ENCODE data around the gene ESF1. TPM values are rescaled to one million over a fixed set of nuclear protein-coding genes. Genes with fewer than 3 reads are reported as not detected.

ESF1 gene
- total RNA-seq, 2 experiments from 2014 or later = 10.1 to 13.5 TPM

- 0 out of 2 replicates have a peak, but pooled peaks cover 3% of the 10 kb centered on the region for H3K9me2 ChIP-seq (ENCODE audit: insufficient read depth, low read length)
- intact Hi-C loops (cut with micrococcal nuclease; ENCODE audit: unreplicated experiment) = no loop called here
- no peaks in the 10 kb centered on the region for H3K9me3 ChIP-seq (ENCODE audit: low read length)
- no peaks in the 10 kb centered on the region for H3K4me1 ChIP-seq (ENCODE audit: insufficient read depth, low read length, poor library complexity, severe bottlenecking)
- H3K36me3 ChIP-seq (ENCODE audit: insufficient read depth, low read length) = no peaks in the 10 kb centered on the region
- H4K20me1 ChIP-seq (ENCODE audit: insufficient read depth, low read length) = no peaks in the 10 kb centered on the region
- no peaks in the 10 kb centered on the region for H3K79me2 ChIP-seq (ENCODE audit: insufficient read depth, low read depth, low read length)
- no peak for DNase-seq (ENCODE audit: low spot score)
- BruUV-seq (replicated peaks) = no TSS peak
- no peak overlapping the region for H3K4me2 ChIP-seq (ENCODE audit: low read length)
- POLR2A ChIA-PET = interaction anchor here (0.8 kb wide), 1 partner anchor 17 kb away, joined by 3 read pairs; no protein-coding TSS in a partner anchor
- no peak for TF ChIP-seq CTCF (conservative IDR thresholded peaks at IDR 0.05; ENCODE audit: low read length)
- TF ChIP-seq EZH2phosphoT487 (IDR thresholded peaks at IDR 0.05; ENCODE audit: borderline replicate concordance, low read depth, low read length) = no peak
- no peak overlapping the region for H3K4me3 ChIP-seq (ENCODE audit: low read depth, low read length, poor library complexity, severe bottlenecking)
- CTCF ChIA-PET (ENCODE audit: unreplicated experiment) = no interaction called here
- no peak overlapping the region for H2AFZ ChIP-seq (ENCODE audit: low read length)
- H3K27ac ChIP-seq (ENCODE audit: low read depth, low read length, poor library complexity, severe bottlenecking) = no peak overlapping the region
Observed at GRCh38 chr20:13677241-13677640, 107.5 kb downstream of the ESF1 start.

- intact Hi-C loops (cut with micrococcal nuclease; ENCODE audit: unreplicated experiment) = no loop called here
- no peak overlapping the region for H2AFZ ChIP-seq (ENCODE audit: low read length)
- no peaks in the 10 kb centered on the region for H3K9me3 ChIP-seq (ENCODE audit: low read length)
- H3K9me2 ChIP-seq (ENCODE audit: insufficient read depth, low read length) = 0 out of 2 replicates have a peak, but pooled peaks cover 3% of the 10 kb centered on the region
- H3K4me3 ChIP-seq (ENCODE audit: low read depth, low read length, poor library complexity, severe bottlenecking) = no peak overlapping the region
- no TSS peak for BruUV-seq (replicated peaks)
- H3K79me2 ChIP-seq (ENCODE audit: insufficient read depth, low read depth, low read length) = no peaks in the 10 kb centered on the region
- no peak overlapping the region for H3K4me2 ChIP-seq (ENCODE audit: low read length)
- H3K4me1 ChIP-seq (ENCODE audit: insufficient read depth, low read length, poor library complexity, severe bottlenecking) = no peaks in the 10 kb centered on the region
- H3K27ac ChIP-seq (ENCODE audit: low read depth, low read length, poor library complexity, severe bottlenecking) = no peak overlapping the region
- CTCF ChIA-PET (ENCODE audit: unreplicated experiment) = no interaction called here
- H3K36me3 ChIP-seq (ENCODE audit: insufficient read depth, low read length) = no peaks in the 10 kb centered on the region
- TF ChIP-seq CTCF (conservative IDR thresholded peaks at IDR 0.05; ENCODE audit: low read length) (no peak), EZH2phosphoT487 (IDR thresholded peaks at IDR 0.05; ENCODE audit: borderline replicate concordance, low read depth, low read length) (no peak)
- no peaks in the 10 kb centered on the region for H4K20me1 ChIP-seq (ENCODE audit: insufficient read depth, low read length)
- no peak for DNase-seq (ENCODE audit: low spot score)
- POLR2A ChIA-PET = no interaction called here
Observed at GRCh38 chr20:13676682-13677081, 108.0 kb downstream of the ESF1 start.

- Histone ChIP-seq H3K4me1 (ENCODE audit: insufficient read depth, low read length, poor library complexity, severe bottlenecking) (no peaks in the 10 kb centered on the region), H3K36me3 (ENCODE audit: insufficient read depth, low read length) (no peaks in the 10 kb centered on the region), H3K9me3 (ENCODE audit: low read length) (no peaks in the 10 kb centered on the region), H2AFZ (ENCODE audit: low read length) (no peak overlapping the region), H3K9me2 (ENCODE audit: insufficient read depth, low read length) (no peaks in the 10 kb centered on the region), H3K27ac (ENCODE audit: low read depth, low read length, poor library complexity, severe bottlenecking) (no peak overlapping the region), H3K4me3 (ENCODE audit: low read depth, low read length, poor library complexity, severe bottlenecking) (no peak overlapping the region), H3K79me2 (ENCODE audit: insufficient read depth, low read depth, low read length) (no peaks in the 10 kb centered on the region), H4K20me1 (ENCODE audit: insufficient read depth, low read length) (no peaks in the 10 kb centered on the region), H3K4me2 (ENCODE audit: low read length) (no peak overlapping the region)
- no TSS peak for BruUV-seq (replicated peaks)
- intact Hi-C loops (cut with micrococcal nuclease; ENCODE audit: unreplicated experiment) = no loop called here
- ChIA-PET CTCF (ENCODE audit: unreplicated experiment) (no interaction called here), POLR2A (no interaction called here)
- no peak for DNase-seq (ENCODE audit: low spot score)
- no peak for TF ChIP-seq CTCF (conservative IDR thresholded peaks at IDR 0.05; ENCODE audit: low read length)
- no peak for TF ChIP-seq EZH2phosphoT487 (IDR thresholded peaks at IDR 0.05; ENCODE audit: borderline replicate concordance, low read depth, low read length)
Observed at GRCh38 chr20:13672690-13673089, 112.0 kb downstream of the ESF1 start.
